Activated naive CD8-positive, alpha-beta T cell treated with anti-CD3 and anti-CD28 coated beads, Interleukin-2, amount 50 U/mL, for 24 hours (primary cell): Measurements from ENCODE around the gene PSD.
A peak's percentile ranks its signal among the peaks of the same experiment; 100 is the strongest.
"Not testable (repeated sequence)": the region's sequence is repeated elsewhere in the genome, so short reads cannot be mapped to it uniquely, and the experiment has no call there.

Source experiments
- ATAC-seq: fragments of 150-1000 bp; cut with Tn5 transposase; one replicate; pipeline ENCODE4 v1.10.0; 2021
- DNase-seq: peaks from one replicate; pipeline ENCODE4 v3.0.0; 2021
- H3K27ac Mint-ChIP-seq: one replicate; pipeline ENCODE4 v1.8.0; 2021; ENCODE audit warnings: mild to moderate bottlenecking, mixed read lengths
- H3K27me3 Mint-ChIP-seq: one replicate; pipeline ENCODE4 v1.8.0; 2021; ENCODE audit warnings: mixed read lengths
- H3K36me3 Mint-ChIP-seq: one replicate; pipeline ENCODE4 v1.8.0; 2021; ENCODE audit warnings: low read depth, mixed read lengths
- H3K4me1 Mint-ChIP-seq: one replicate; pipeline ENCODE4 v1.8.0; 2021; ENCODE audit warnings: mixed read lengths
- H3K4me3 Mint-ChIP-seq: one replicate; pipeline ENCODE4 v1.8.0; 2021; ENCODE audit warnings: mild to moderate bottlenecking, moderate library complexity, mixed read lengths
- H3K9me3 Mint-ChIP-seq: one replicate; pipeline ENCODE4 v1.8.0; 2021; ENCODE audit warnings: mixed read lengths

Gene PSD

DNA sequence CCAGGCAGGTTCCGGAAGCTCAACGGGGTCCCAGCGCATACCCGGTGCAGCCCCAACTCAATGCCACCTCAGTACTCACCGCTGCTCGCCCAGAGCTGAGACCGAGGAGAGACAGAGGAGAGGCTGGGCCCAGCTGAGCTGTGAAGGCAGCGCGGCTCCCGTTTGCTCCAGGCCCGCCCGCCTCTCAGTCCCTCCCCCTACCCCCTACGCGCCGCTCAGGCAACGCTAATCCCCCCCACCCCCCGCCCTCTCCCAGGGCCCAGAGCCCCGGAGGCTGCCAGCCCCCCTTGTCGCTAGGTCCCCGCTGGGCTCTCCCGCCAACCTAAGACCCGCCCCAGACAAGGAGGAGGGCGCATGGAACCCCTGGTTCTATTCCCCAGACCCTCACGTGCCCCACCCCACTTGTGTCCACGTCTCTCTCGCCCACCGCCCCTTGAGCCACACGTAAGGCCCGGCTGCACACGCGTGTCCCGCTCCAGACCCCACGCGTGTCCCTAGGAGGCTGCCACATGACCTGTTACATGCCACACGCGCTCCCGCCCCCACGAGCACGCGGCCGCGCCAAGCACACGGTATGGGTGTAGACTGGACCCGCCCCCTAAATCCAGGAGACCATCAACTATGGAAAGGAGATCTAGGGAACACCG is at the start of gene PSD:
Gene PSD (minus strand): TSS at position 164 of the 647 bp plus-strand sequence. CDS start 1,747 bp downstream, outside the sequence.
- Mint-ChIP-seq H3K4me3 (peak within 1 kb of the TSS; percentile 91), H3K9me3 (no peaks in the 10 kb centered on the region), H3K36me3 (peaks cover 8% of the 10 kb centered on the region), H3K27me3 (peaks cover 30% of the 10 kb centered on the region), H3K27ac (peak within 1 kb of the TSS; percentile 50), H3K4me1 (peaks cover 39% of the 10 kb centered on the region)
- ATAC-seq, result no peak
- no peak for DNase-seq

DNA sequence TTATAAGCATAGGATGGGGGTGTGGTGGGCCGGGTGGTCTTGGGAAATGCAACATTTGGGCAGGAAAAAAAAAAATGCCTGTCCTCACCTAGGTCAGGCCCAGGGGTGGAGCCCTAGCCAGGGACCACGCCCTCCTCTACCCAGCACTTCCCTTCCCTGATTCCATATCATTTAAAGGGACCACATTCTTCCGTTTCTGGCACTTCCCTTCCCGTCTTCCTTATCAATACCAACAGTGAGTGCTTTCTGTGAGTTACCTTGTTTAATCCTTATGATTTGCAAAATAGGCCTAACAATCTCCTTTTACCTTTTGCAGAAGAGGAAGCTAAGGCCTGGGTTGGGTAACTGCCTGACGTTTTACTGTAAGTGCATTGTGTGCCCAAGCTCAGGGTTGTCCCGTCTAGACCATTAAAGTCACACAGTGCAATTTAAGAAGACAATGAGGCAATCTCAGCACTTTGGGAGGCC is 49.4 kb upstream of the PSD start:
- H3K27ac Mint-ChIP-seq, result no peak overlapping the region
- DNase-seq (no peak), ATAC-seq (no peak)
- H3K27me3 Mint-ChIP-seq, result no peaks in the 10 kb centered on the region
- peaks cover 8% of the 10 kb centered on the region for H3K36me3 Mint-ChIP-seq
- H3K4me3 Mint-ChIP-seq, result no peak overlapping the region
- peaks cover 16% of the 10 kb centered on the region for H3K4me1 Mint-ChIP-seq
- no peaks in the 10 kb centered on the region for H3K9me3 Mint-ChIP-seq

DNA sequence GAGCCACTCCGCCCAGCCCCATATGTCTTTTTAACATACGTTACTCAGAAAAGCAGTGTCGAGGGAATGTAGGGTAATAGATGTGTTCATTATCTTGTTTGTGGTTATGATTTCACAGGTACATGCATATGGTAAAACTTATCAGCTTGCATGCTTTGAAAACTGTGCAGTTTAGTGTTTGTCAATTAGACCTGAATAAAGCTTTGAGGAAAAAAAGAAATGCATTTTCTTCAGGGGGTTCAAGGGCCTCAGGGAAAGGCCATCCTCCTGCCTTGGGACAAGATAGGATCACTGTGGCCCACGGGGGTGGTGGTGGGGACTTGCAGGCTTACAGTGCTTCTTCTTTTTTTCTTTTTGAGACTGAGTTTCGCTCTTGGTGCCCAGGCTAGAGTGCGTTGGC is 48.7 kb upstream of the PSD start:
- Mint-ChIP-seq H3K4me3 (no peak overlapping the region), H3K36me3 (peaks cover 4% of the 10 kb centered on the region), H3K4me1 (peaks cover 19% of the 10 kb centered on the region), H3K9me3 (no peaks in the 10 kb centered on the region), H3K27ac (no peak overlapping the region), H3K27me3 (peaks cover 2% of the 10 kb centered on the region)
- no peak for DNase-seq
- ATAC-seq, result no peak

GRCh38 chr10:102465466-102465865 is 46.9 kb upstream of the PSD start:
- peaks cover 4% of the 10 kb centered on the region for H3K36me3 Mint-ChIP-seq
- H3K9me3 Mint-ChIP-seq, result no peaks in the 10 kb centered on the region
- peaks cover 37% of the 10 kb centered on the region for H3K4me1 Mint-ChIP-seq
- H3K4me3 Mint-ChIP-seq, result no peak overlapping the region
- H3K27me3 Mint-ChIP-seq, result peaks cover 2% of the 10 kb centered on the region
- no peak overlapping the region for H3K27ac Mint-ChIP-seq
- DNase-seq (no peak), ATAC-seq (no peak)

- Mint-ChIP-seq H3K27me3 (peaks cover 2% of the 10 kb centered on the region), H3K36me3 (no peaks in the 10 kb centered on the region), H3K9me3 (no peaks in the 10 kb centered on the region), H3K4me1 (peaks cover 37% of the 10 kb centered on the region), H3K27ac (no peak overlapping the region), H3K4me3 (no peak overlapping the region)
- DNase-seq, result no peak
- ATAC-seq, result no peak
Measured at GRCh38 chr10:102463983-102464382, 45.4 kb upstream of the PSD start.

DNA sequence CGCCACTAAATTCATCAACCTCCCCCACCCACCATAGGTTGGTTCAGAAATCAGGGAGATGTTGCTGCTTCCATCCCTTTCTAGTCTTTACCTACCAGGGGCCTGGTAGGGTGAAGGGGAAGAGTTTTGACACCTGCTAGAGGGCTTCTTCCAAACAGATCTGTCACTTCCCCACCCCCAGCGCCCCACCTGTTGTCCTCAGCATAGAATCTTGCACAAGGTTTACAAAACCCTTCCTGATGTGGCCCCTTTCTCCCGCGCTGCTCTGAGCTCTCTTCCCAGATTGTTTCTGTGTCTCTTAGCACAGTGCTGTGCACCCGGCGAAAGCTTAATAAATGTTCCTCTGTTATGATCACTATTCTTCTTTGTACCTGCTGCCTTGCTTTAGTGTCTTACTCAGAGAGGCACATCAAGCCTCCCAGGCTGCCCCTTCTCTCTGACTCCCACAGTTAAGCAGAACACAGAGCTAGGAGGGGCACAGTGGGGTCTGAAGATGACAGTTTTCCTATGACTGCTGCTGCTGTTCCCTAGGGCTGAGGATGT is 44.0 kb upstream of the PSD start:
- peak; percentile 5 for ATAC-seq
- Mint-ChIP-seq H3K4me1 (peaks cover 37% of the 10 kb centered on the region), H3K4me3 (peak overlapping the region; percentile 88), H3K36me3 (no peaks in the 10 kb centered on the region), H3K27me3 (peaks cover 2% of the 10 kb centered on the region), H3K27ac (peak overlapping the region; percentile 67), H3K9me3 (no peaks in the 10 kb centered on the region)
- no peak for DNase-seq

GRCh38 chr10:102461187-102462054 is 42.8 kb upstream of the PSD start:
- peak overlapping the region; percentile 81 for H3K27ac Mint-ChIP-seq
- H3K4me1 Mint-ChIP-seq, result peaks cover 37% of the 10 kb centered on the region
- H3K27me3 Mint-ChIP-seq, result peaks cover 2% of the 10 kb centered on the region
- H3K4me3 Mint-ChIP-seq, result peak overlapping the region; percentile 88
- H3K9me3 Mint-ChIP-seq, result no peaks in the 10 kb centered on the region
- no peaks in the 10 kb centered on the region for H3K36me3 Mint-ChIP-seq
- DNase-seq, result peak; percentile 97
- peak; percentile 93 for ATAC-seq

GRCh38 chr10:102460836-102461186 is 42.2 kb upstream of the PSD start:
- Mint-ChIP-seq H3K27ac (peak overlapping the region; percentile 81), H3K27me3 (peaks cover 2% of the 10 kb centered on the region), H3K36me3 (no peaks in the 10 kb centered on the region), H3K4me1 (peaks cover 37% of the 10 kb centered on the region), H3K4me3 (peak overlapping the region; percentile 88), H3K9me3 (no peaks in the 10 kb centered on the region)
- DNase-seq (no peak), ATAC-seq (peak; percentile 22)

GRCh38 chr10:102458656-102459055 is 40.1 kb upstream of the PSD start:
- Mint-ChIP-seq H3K4me1 (peaks cover 40% of the 10 kb centered on the region), H3K4me3 (no peak overlapping the region)

DNA sequence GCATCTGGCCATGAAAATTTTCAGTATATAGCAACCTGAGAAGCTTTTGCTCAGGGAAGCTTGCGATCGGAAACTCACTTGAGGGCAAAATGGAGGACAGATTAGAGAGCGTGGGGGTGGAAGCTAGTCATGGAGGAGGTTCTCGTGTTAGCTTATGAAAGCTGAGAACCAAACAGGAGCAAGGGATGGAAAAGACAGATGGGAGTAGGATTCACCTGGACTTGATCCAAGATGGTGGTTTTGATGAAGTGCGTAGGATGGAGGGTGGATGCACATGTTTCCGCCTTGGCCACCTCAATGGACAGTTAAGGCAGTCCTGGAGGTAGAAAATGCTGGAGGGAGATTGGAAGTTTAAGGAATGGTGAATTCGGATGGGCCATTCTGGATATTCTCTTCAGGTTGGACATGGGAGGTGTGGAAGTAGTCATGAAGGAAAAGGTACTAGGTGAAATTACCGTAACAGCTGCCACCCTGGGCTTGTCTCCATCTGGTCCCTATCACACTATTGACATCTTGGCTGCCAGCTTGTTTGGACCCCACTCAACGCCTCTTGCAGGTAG is 39.1 kb upstream of the PSD start:
- DNase-seq, result no peak
- no peaks in the 10 kb centered on the region for H3K9me3 Mint-ChIP-seq
- H3K27ac Mint-ChIP-seq, result no peak overlapping the region
- peaks cover 40% of the 10 kb centered on the region for H3K4me1 Mint-ChIP-seq
- no peak for ATAC-seq
- peaks cover 2% of the 10 kb centered on the region for H3K27me3 Mint-ChIP-seq
- peaks cover 13% of the 10 kb centered on the region for H3K36me3 Mint-ChIP-seq
- no peak overlapping the region for H3K4me3 Mint-ChIP-seq

More at GRCh38 chr10:102458656-102459055, 40.1 kb upstream of the PSD start:
- no peak overlapping the region for H3K27ac Mint-ChIP-seq
- ATAC-seq (no peak), DNase-seq (no peak)
- peaks cover 2% of the 10 kb centered on the region for H3K27me3 Mint-ChIP-seq
- no peaks in the 10 kb centered on the region for H3K9me3 Mint-ChIP-seq
- peaks cover 6% of the 10 kb centered on the region for H3K36me3 Mint-ChIP-seq

DNA sequence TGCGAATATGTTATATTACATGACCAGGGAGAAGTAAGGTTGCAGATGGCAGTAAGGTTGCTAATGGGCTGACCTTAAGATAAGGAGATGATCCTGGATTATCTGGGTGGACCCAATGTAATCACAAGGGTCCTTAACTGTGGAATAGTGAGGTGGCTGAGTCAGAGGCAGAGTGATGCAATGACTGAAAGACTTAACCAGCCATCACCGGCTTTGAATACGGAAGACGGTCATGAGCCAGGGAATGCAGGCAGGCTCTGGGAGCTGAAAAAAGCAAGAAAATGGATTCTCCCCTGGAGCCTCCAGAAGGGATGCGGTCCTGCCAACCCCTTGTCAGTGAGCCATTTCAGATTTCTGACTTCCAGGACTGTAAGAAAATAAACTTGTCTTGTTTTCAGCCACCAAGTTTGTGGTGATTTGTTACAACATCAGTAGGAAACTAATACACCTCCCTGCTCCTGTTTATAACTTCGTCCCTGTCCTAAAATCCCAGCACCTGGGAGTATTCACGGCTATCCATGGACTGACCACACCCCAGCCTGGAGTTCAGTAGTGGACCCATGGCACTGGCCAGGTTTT is 37.4 kb upstream of the PSD start:
- ATAC-seq, result no peak
- DNase-seq, result no peak
- H3K27me3 Mint-ChIP-seq, result no peaks in the 10 kb centered on the region
- no peak overlapping the region for H3K4me3 Mint-ChIP-seq
- H3K9me3 Mint-ChIP-seq, result no peaks in the 10 kb centered on the region
- peak overlapping the region; percentile 74 for H3K27ac Mint-ChIP-seq
- H3K4me1 Mint-ChIP-seq, result peaks cover 38% of the 10 kb centered on the region
- H3K36me3 Mint-ChIP-seq, result peaks cover 25% of the 10 kb centered on the region

GRCh38 chr10:102454662-102455487 is 36.3 kb upstream of the PSD start:
- not testable (repeated sequence) for H3K27me3 Mint-ChIP-seq, H3K9me3 Mint-ChIP-seq, H3K4me3 Mint-ChIP-seq, ATAC-seq, DNase-seq
- peaks cover 33% of the 10 kb centered on the region for H3K4me1 Mint-ChIP-seq
- peaks cover 25% of the 10 kb centered on the region for H3K36me3 Mint-ChIP-seq
- peak overlapping the region; percentile 59 for H3K27ac Mint-ChIP-seq

DNA sequence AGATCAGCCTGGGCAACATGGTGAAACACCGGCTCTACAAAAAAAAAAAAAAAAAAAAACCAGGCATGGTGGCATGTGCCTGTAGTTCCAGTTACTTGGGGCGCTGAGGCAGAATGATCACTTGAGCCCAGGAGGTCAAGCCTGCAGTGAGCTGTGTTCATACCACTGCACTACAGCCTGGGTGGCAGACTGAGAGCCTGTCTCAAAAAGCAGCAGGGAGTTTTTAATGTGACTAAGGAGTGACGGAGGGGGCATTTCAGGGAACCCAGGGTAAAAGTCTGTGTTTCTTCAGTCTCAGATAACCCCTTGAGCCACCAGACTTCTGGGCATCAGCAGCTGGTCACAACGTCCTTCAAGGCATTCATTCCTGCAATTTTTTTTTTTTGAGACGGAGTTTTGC is 34.9 kb upstream of the PSD start:
- DNase-seq (no peak), ATAC-seq (no peak)
- Mint-ChIP-seq H3K27me3 (no peaks in the 10 kb centered on the region), H3K9me3 (no peaks in the 10 kb centered on the region), H3K4me1 (peaks cover 43% of the 10 kb centered on the region), H3K27ac (peak overlapping the region; percentile 96), H3K36me3 (peaks cover 25% of the 10 kb centered on the region), H3K4me3 (no peak overlapping the region)
